HL-60 (cell line): ENCODE results near the gene RGR.

ENCODE experiments used
- CTCF ChIP-seq: IDR thresholded peaks from one replicate; pipeline ENCODE4 v1.5.1; 2011; ENCODE audit warnings: low read length, control low read depth, inconsistent platforms; ENCODE audit not compliant: insufficient read depth
- POLR2AphosphoS5 ChIP-seq: IDR thresholded peaks from 2 replicates; pipeline ENCODE4 v1.6.1; 2012; ENCODE audit warnings: low read depth
- TF ChIP-seq, protein P1 (sequence below): IDR thresholded peaks from 2 replicates; pipeline ENCODE4 v1.6.1; 2012; ENCODE audit warnings: low read depth; ENCODE audit not compliant: insufficient replicate concordance

DNA sequence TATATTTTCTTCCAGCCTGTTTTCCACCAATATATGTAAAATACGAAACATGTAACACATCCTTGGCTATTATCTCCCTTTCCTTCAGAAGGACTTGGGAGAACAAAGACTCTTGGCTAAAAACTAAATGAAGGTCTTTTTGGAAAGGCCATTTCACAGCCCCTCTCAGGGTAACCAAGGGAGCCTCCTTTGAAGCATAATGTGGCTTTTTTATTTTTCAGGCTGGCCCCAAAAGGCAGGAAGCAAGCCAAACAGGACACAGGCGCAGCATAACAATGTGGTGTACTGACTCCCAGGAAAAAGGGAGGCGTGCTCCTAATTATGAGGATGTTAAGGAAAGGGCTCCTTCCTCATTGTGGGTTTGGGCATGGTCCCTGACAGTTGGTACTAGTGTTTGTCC is 53.2 kb downstream of the RGR start:
- no peak for TF ChIP-seq CTCF
- TF ChIP-seq, protein P1, sequence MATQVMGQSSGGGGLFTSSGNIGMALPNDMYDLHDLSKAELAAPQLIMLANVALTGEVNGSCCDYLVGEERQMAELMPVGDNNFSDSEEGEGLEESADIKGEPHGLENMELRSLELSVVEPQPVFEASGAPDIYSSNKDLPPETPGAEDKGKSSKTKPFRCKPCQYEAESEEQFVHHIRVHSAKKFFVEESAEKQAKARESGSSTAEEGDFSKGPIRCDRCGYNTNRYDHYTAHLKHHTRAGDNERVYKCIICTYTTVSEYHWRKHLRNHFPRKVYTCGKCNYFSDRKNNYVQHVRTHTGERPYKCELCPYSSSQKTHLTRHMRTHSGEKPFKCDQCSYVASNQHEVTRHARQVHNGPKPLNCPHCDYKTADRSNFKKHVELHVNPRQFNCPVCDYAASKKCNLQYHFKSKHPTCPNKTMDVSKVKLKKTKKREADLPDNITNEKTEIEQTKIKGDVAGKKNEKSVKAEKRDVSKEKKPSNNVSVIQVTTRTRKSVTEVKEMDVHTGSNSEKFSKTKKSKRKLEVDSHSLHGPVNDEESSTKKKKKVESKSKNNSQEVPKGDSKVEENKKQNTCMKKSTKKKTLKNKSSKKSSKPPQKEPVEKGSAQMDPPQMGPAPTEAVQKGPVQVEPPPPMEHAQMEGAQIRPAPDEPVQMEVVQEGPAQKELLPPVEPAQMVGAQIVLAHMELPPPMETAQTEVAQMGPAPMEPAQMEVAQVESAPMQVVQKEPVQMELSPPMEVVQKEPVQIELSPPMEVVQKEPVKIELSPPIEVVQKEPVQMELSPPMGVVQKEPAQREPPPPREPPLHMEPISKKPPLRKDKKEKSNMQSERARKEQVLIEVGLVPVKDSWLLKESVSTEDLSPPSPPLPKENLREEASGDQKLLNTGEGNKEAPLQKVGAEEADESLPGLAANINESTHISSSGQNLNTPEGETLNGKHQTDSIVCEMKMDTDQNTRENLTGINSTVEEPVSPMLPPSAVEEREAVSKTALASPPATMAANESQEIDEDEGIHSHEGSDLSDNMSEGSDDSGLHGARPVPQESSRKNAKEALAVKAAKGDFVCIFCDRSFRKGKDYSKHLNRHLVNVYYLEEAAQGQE: no peak
- no peak for TF ChIP-seq POLR2AphosphoS5
